IgD-negative memory B cell (primary cell): ENCODE data around the gene CTR9. TPM values are rescaled to one million over a fixed set of nuclear protein-coding genes. Genes with fewer than 3 reads are reported as not detected.
"Not testable (repeated sequence)": the region's sequence is repeated elsewhere in the genome, so short reads cannot be mapped to it uniquely, and the experiment has no call there.

Experiments used
- H3K27ac Mint-ChIP-seq, 3 donors: one replicate each; pipeline ENCODE4 v1.8.0; 2020 to 2022; ENCODE audit warnings: mild to moderate bottlenecking in 3 of 3, mixed read lengths in 3 of 3, moderate library complexity in 1 of 3
- H3K27me3 Mint-ChIP-seq: one replicate; pipeline ENCODE4 v1.8.0; 2021; ENCODE audit warnings: mixed read lengths
- H3K36me3 Mint-ChIP-seq: one replicate; pipeline ENCODE4 v1.8.0; 2020; ENCODE audit warnings: mild to moderate bottlenecking, mixed read lengths
- H3K4me1 Mint-ChIP-seq, 3 donors: one replicate each; pipeline ENCODE4 v1.8.0; 2020 to 2022; ENCODE audit warnings: mixed read lengths in 3 of 3, mild to moderate bottlenecking in 1 of 3
- H3K4me3 Mint-ChIP-seq, 4 donors: one replicate each; pipeline ENCODE4 v1.8.0; 2020 to 2022; ENCODE audit warnings: mild to moderate bottlenecking in 4 of 4, mixed read lengths in 4 of 4, moderate library complexity in 3 of 4
- H3K9me3 Mint-ChIP-seq, 3 donors: one replicate each; pipeline ENCODE4 v1.8.0; 2020 to 2021; ENCODE audit warnings: mixed read lengths in 3 of 3, mild to moderate bottlenecking in 1 of 3
- polyA plus RNA-seq: library from polyadenylated mRNA; unstranded; fragments of 300-500 nt; fragmentation: Illumina TruSeq; gene quantifications from one replicate; pipeline ENCODE4 v1.2.3, GENCODE V29; 2021

CTR9 gene
- polyA plus RNA-seq, 1 donor from 2014 or later, result 49.3 TPM

GRCh38 chr11:10808235-10808552, 57.1 kb downstream of the CTR9 start:
- Mint-ChIP-seq H3K9me3 (no peaks in the 10 kb centered on the region), H3K27ac (peak overlapping the region; percentile 98 to 100 (median 99)), H3K4me1 (peaks cover 16 to 39% (median 28%) of the 10 kb centered on the region in 3 donors), H3K4me3 (peak overlapping the region; percentile 95 to 100 (median 97)), H3K27me3 (no peaks in the 10 kb centered on the region), H3K36me3 (peaks cover 8% of the 10 kb centered on the region)

DNA sequence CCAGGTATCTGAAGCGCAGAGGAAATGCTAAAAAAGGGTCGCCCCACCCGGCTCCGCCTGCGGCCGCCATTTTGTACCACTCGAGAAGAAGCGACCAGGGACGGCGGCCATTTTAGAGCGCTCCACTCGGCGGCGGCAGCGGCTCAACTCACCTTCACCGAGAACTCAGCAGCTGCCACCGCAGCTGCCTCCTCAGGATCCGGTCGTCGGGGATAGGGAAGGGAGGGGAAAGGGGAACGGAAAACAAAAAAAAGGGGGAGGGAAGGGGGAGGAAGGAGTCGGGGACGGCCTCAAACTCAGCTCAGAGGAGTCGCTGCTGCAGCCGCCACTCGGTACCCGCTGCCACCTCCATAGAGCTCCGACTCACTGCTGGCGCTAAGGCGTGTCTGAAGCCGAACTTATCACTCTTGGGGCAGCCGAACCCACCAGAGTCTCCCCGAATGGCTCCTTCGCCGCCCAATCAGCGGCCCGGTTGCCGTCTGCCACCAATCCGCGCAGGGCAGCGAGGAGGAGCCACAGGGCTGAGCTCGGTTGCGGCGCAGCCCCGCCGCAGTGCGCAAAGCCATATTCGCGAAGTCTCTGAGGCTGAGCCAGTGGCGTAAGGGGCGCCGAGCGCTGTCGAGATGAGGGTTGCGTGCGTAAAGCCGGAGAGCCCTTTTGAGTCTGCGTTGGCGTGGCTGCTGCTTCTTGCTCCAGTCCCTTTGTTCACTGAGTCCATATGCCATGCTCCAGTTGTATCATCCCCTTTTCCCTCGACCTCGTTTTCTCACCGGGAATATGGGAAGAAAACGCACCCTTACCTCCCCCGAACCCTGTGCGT, 57.7 kb downstream of the CTR9 start, which contains the start of gene EIF4G2:
TSS of gene EIF4G2 (minus strand) at position 374 of the 820 bp plus-strand sequence.
- Mint-ChIP-seq H3K27me3 (no peaks in the 10 kb centered on the region), H3K27ac (peak within 1 kb of the TSS; percentile 98 to 100 (median 99)), H3K4me1 (peaks cover 16 to 39% (median 24%) of the 10 kb centered on the region in 3 donors), H3K9me3 (no peaks in the 10 kb centered on the region), H3K4me3 (peak within 1 kb of the TSS; percentile 95 to 100 (median 97)), H3K36me3 (peaks cover 8% of the 10 kb centered on the region)

DNA sequence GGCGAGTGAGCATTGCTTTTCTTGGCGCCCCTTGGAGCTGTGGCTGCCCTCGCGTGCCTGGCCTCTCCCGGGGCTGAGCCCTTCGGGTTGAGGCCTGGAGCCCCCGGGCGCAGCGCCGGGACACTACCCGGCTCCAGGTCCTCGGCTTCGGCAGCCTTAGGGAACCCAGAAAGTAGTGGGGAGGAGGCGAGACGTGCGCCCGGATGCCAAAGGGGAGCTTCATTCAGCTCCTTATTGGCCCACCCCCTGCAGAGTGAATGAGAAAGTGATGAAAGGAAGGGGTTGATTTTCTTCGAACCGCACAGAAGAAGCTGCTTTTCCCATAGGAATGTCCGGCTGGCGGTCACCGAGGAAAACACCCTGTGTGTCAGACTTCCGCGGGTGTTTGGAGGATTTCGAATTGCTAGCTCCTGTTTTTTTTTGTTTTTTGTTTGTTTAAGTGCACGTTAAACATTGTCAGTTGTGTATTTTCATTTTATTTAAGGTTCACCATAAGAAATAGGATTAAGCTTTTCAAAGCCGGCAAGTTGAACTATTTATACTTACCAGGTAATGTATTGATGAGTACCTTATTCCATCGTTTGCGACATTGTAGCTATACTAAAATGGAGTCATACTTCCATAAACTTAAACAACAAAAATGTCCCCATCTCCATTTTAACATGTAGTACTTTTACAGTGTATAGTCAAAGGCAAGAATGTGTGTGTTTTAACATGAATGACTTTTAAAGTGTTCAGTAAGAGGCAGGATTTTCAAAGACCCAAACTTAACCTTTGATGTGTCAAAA, 58.5 kb downstream of the CTR9 start:
- peaks cover 5% of the 10 kb centered on the region for H3K36me3 Mint-ChIP-seq
- H3K4me1 Mint-ChIP-seq, result peaks cover 16 to 35% (median 20%) of the 10 kb centered on the region in 3 donors
- no peaks in the 10 kb centered on the region for H3K27me3 Mint-ChIP-seq
- peak overlapping the region; percentile 95 to 100 (median 97) for H3K4me3 Mint-ChIP-seq
- H3K27ac Mint-ChIP-seq, result peak overlapping the region; percentile 98 to 100 (median 99)
- no peaks in the 10 kb centered on the region for H3K9me3 Mint-ChIP-seq

DNA sequence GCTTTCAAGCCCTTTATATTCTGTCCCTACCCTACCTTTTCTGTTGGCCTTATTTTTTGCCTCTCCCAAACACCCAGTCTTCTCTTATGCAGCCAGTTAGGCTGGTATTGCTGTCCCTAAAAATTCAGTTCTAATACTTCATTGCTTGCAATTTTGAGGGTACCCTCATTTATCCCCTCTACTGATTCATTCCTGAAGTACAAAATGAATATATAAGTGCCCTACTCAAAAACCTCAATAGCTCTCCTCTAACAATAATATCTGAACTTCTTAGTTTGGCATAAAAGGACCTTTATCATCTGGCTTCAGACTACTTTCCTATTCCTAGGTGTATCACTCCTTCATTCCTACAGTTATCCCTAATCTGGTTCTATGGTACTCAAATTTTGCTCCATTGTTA, 62.9 kb downstream of the CTR9 start:
- H3K9me3 Mint-ChIP-seq, result no peaks in the 10 kb centered on the region
- H3K4me3 Mint-ChIP-seq, result no peak overlapping the region
- H3K36me3 Mint-ChIP-seq, result peaks cover 6% of the 10 kb centered on the region
- peaks cover 6 to 19% (median 8%) of the 10 kb centered on the region in 3 donors for H3K4me1 Mint-ChIP-seq
- peak overlapping the region in 1 of 3 donors; percentile 33 for H3K27ac Mint-ChIP-seq
- H3K27me3 Mint-ChIP-seq, result no peaks in the 10 kb centered on the region

DNA sequence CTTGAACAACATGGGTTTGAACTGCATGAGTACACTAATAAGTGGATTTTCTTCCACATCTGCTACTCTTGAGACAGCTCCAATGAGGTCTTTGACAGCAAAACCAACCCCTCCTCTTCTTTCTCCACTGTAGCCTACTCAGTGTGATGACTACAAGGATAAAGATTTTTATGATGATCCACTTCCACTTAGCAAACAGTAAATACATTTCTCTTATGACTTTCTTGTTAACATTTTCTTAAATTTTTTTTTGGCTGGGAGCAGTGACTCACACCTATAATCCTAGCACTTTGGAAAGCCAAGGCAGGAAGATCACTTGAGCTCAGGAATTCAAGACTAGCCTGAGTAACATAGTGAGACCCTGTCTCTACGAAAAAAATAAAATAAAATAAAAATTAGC, 67.5 kb downstream of the CTR9 start:
- Mint-ChIP-seq H3K4me1 (peaks cover 0 to 15% (median 2%) of the 10 kb centered on the region in 3 donors), H3K36me3 (peaks cover 6% of the 10 kb centered on the region), H3K27ac (no peak overlapping the region), H3K4me3 (no peak overlapping the region), H3K9me3 (no peaks in the 10 kb centered on the region), H3K27me3 (no peaks in the 10 kb centered on the region)

DNA sequence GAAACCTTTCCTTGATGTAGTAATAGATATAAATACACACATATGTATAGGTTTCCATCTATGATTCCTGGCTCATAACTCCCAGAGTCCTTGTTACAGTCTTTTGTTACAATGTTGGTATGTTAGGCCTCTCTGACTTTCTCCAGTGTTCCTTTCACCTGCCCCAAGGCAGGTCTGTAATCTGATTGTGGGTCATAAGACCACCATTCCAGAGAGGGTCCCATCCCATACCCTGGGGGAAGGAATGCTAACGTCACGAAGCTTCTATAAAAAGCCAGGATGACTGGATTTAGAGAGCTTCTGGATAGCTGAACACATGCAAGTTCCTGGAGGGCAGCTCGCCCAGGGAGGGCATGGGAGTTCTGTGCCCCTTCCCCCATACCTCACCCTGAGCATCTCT, 71.4 kb downstream of the CTR9 start:
- H3K4me3 Mint-ChIP-seq, H3K27me3 Mint-ChIP-seq: not testable (repeated sequence)
- H3K4me1 Mint-ChIP-seq, result peaks cover 10 to 22% (median 14%) of the 10 kb centered on the region in 3 donors

GRCh38 chr11:10823152-10823579, 72.1 kb downstream of the CTR9 start:
- Mint-ChIP-seq H3K9me3 (no peaks in the 10 kb centered on the region), H3K36me3 (peaks cover 1% of the 10 kb centered on the region), H3K4me3 (peak overlapping the region in 1 of 4 donors; percentile 3), H3K27me3 (no peaks in the 10 kb centered on the region), H3K27ac (no peak overlapping the region), H3K4me1 (peaks cover 10 to 22% (median 14%) of the 10 kb centered on the region in 3 donors)

More for the DNA sequence above, 71.4 kb downstream of the CTR9 start:
- H3K27ac Mint-ChIP-seq, result peak overlapping the region in 1 of 3 donors; percentile 10
- H3K9me3 Mint-ChIP-seq, H3K36me3 Mint-ChIP-seq: not testable (repeated sequence)

- peak overlapping the region; percentile 0 to 83 (median 32) for H3K27ac Mint-ChIP-seq
- peak overlapping the region in 3 of 4 donors; percentile 41 to 74 (median 58) for H3K4me3 Mint-ChIP-seq
- H3K4me1 Mint-ChIP-seq, result peaks cover 10 to 22% (median 14%) of the 10 kb centered on the region in 3 donors
- H3K36me3 Mint-ChIP-seq, result peaks cover 2% of the 10 kb centered on the region
- H3K27me3 Mint-ChIP-seq, result no peaks in the 10 kb centered on the region
- no peaks in the 10 kb centered on the region for H3K9me3 Mint-ChIP-seq
Observed at GRCh38 chr11:10824888-10825287, 73.8 kb downstream of the CTR9 start.

GRCh38 chr11:10828402-10828801, 77.4 kb downstream of the CTR9 start:
- H3K27ac Mint-ChIP-seq, result no peak overlapping the region
- H3K9me3 Mint-ChIP-seq, result no peaks in the 10 kb centered on the region
- peaks cover 10 to 18% (median 12%) of the 10 kb centered on the region in 3 donors for H3K4me1 Mint-ChIP-seq
- H3K36me3 Mint-ChIP-seq, result peaks cover 2% of the 10 kb centered on the region
- H3K27me3 Mint-ChIP-seq, result no peaks in the 10 kb centered on the region
- no peak overlapping the region for H3K4me3 Mint-ChIP-seq

- Mint-ChIP-seq H3K4me1 (peaks cover 10 to 14% (median 12%) of the 10 kb centered on the region in 3 donors), H3K36me3 (peaks cover 2% of the 10 kb centered on the region), H3K9me3 (no peaks in the 10 kb centered on the region), H3K27me3 (no peaks in the 10 kb centered on the region), H3K4me3 (no peak overlapping the region), H3K27ac (no peak overlapping the region)
Observed at GRCh38 chr11:10829139-10829538, 78.1 kb downstream of the CTR9 start.

Other genes starting within 250 kb of the CTR9 start
- 73.6 TPM for gene RNF141, start 210.1 kb upstream of the CTR9 start, polyA plus RNA-seq
- 0.10 TPM for gene LYVE1, start 182.6 kb upstream of the CTR9 start, polyA plus RNA-seq
- gene IRAG1, start 57.5 kb upstream of the CTR9 start, polyA plus RNA-seq, result 0.18 TPM
- gene EIF4G2, start 57.7 kb downstream of the CTR9 start, polyA plus RNA-seq, result 530 TPM
- 27.2 TPM for gene ZBED5, start 106.8 kb downstream of the CTR9 start, polyA plus RNA-seq